HG03520 (cell line): ENCODE results near the gene MCM3AP.

ENCODE experiments used
- ATAC-seq: cut with Tn5 transposase; IDR thresholded peaks from one replicate; pipeline ENCODE4 v1.9.1; 2021; ENCODE audit warnings: mild to moderate bottlenecking, moderate library complexity; ENCODE audit not compliant: unreplicated experiment

Gene MCM3AP

GRCh38 chr21:46220275-46220810 is 65.1 kb downstream of the MCM3AP start:
- no peak for ATAC-seq

GRCh38 chr21:46219591-46220239 is 65.7 kb downstream of the MCM3AP start:
- ATAC-seq, result no peak

GRCh38 chr21:46218906-46219590 is 66.4 kb downstream of the MCM3AP start:
- ATAC-seq, result no peak

- no peak for ATAC-seq
These were observed 67.8 kb downstream of the MCM3AP start for GRCh38 chr21:46217511-46218196.

- no peak for ATAC-seq
These were observed 69.2 kb downstream of the MCM3AP start for GRCh38 chr21:46216132-46216747.

- ATAC-seq, result no peak
These were observed 69.8 kb downstream of the MCM3AP start for GRCh38 chr21:46215436-46216131.

- ATAC-seq, result no peak
These were observed 70.7 kb downstream of the MCM3AP start for GRCh38 chr21:46214478-46215340.

- no peak for ATAC-seq
These were observed 71.7 kb downstream of the MCM3AP start for GRCh38 chr21:46213620-46214286.

GRCh38 chr21:46212721-46213484 is 72.5 kb downstream of the MCM3AP start:
- no peak for ATAC-seq

- ATAC-seq, result no peak
These were observed 73.4 kb downstream of the MCM3AP start for GRCh38 chr21:46211786-46212720.

GRCh38 chr21:46211376-46211775 is 74.0 kb downstream of the MCM3AP start:
- ATAC-seq, result no peak

- no peak for ATAC-seq
These were observed 74.9 kb downstream of the MCM3AP start for GRCh38 chr21:46210378-46211136.

GRCh38 chr21:46208761-46209721 is 76.4 kb downstream of the MCM3AP start:
- ATAC-seq, result no peak

- ATAC-seq, result no peak
These were observed 77.4 kb downstream of the MCM3AP start for GRCh38 chr21:46207920-46208591.
